DMS53 (cell line): ENCODE results near the gene FCHSD1.

Experiments used
- DNase-seq: peaks from one replicate; lab custom pipeline; 2025; lab: John Stamatoyannopoulos, UW

FCHSD1 gene

GRCh38 chr5:141672841-141673813 lies 21.9 kb upstream of the FCHSD1 start:
- no peak for DNase-seq

GRCh38 chr5:141672071-141672840 lies 21.0 kb upstream of the FCHSD1 start:
- DNase-seq = no peak

DNA sequence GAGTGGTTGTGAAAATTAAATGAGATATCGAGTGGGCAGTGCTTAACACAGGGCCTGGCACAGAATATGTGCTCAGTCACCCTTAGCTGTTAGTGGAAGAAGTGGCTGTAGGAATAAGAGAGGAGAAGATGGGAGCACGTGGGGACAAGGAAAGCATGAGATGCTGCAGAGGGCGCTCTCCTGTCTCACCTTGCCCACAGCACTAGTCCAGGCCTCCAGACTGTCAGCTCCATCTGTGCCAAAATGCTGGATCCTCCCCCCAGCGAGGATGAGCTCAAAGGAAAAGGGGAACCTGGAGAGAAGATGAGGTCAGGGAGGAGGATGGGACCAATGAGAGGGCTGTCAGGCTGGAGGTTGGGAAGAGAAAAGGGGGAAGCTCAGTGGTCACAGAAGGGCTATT lies 18.3 kb upstream of the FCHSD1 start:
- no peak for DNase-seq

- no peak for DNase-seq
Measured at GRCh38 chr5:141668601-141669265, 17.5 kb upstream of the FCHSD1 start.

- no peak for DNase-seq
Measured at GRCh38 chr5:141665995-141666940, 15.1 kb upstream of the FCHSD1 start.

- DNase-seq = peak; percentile 80
Measured at GRCh38 chr5:141664733-141665461, 13.7 kb upstream of the FCHSD1 start.

DNA sequence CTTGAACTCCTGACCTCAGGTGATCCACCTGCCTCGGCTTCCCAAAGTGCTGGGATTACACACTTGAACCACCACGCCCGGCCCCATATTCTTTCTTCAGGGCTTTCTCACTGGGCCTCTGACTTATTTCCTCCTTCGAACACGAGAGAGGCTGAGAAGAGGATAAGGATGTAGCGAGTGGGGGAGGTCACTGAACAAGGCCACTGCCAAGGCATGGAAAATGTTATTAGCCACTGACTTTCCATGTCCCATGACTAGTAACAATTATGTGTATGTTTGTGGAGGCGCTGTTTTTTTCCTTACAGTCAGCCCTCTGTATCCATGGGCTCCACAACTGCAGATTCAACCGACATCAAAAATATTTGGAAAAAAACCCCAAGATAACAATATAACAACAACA lies 12.3 kb upstream of the FCHSD1 start:
- no peak for DNase-seq

DNA sequence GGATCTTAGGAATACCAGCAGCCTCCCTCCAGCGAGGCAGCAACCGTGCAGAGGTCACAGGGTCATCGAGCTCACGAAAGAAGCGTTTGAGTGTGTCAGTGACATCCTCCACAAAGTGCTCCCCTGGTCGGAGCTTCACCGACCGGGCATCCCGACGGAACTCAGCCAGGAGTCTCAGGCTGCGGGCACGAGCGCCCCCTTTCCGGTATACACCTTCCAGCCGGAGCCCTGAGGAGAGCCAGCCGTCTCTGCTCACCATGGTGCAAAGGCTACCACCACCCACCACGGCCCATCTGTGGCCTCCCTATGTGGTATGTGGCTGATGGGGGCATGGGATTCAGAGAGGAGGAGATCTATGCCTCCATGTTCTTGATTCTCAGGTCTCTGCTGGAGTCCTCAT lies 10.8 kb upstream of the FCHSD1 start:
- no peak for DNase-seq

GRCh38 chr5:141657937-141658545 lies 6.8 kb upstream of the FCHSD1 start:
- DNase-seq = peak; percentile 82

DNA sequence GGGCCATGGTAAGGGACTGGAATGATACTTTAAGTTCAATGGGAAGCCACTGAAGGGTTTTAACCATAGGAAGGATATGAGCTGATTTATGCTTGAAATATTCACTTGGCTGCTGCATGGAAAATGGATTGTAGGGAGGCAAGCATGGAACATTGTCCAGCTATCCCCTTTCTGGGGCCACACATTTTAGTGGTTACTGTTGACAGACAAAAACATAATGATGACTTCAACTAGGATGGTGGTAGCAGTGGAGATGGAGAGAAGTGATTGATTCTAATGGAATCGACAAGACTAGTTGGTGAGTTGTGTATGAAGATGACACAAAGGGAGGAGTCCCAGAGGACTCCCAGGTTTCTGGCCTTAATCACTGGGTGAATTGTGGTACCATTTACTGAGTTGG lies 6.2 kb upstream of the FCHSD1 start:
- no peak for DNase-seq

DNA sequence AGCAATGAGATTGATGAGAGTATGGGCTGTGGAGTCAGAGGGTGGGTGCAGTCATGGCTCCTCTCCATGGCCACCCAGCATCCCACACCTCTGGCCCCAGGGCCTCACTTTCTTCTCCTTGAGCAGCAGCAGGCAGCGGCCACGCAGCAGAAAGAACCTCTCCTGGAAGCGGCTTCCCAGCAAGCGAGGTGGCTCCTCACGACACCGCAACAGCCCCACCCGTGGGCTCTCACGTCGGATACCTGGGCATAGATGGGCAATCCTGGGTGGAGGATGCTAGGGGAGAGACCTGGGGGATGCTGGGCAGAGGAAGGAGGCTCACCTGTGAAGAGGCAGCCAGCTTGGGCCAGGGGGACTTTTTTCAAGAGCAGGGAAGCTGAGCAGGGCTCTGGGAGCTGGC lies 5.2 kb upstream of the FCHSD1 start:
- DNase-seq = no peak

- no peak for DNase-seq
Measured at GRCh38 chr5:141655020-141655419, 3.8 kb upstream of the FCHSD1 start.

DNA sequence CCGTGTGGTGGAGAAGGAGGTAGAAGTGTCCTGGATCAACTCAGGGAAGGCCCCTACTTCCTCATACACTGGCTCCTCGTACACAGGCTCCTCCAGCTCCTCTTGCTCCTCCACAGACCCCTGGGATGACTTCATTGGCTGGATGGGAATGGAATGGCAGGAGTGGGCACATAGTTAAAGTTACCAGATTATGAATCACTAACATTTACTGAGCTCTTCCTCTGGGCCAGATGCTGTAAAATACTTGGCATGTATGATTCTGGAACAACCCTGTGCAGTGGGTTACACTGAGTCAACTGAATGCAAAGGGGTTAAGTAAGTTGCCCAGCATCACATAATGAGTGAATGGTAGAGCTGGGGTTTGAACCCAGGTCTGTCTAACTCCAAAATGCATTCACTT lies 3.1 kb upstream of the FCHSD1 start:
- no peak for DNase-seq

DNA sequence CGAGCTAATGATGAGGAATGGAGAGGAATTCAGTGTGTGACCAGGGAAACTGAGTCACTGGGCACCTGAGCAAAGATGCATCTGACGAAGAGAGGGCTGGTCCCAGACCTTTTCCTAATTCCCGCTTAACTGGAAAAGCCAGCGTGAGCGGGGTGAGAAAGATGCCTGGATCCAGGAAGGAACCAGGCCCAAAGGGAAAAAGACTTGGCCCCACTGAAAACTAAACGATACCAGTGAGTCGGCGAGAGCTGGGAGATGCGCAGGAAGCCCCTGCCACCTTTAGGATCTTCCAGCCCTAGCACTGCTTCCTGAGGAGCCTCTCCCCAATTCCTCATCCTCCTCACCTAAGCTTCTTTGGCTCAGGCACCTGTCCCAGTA lies 499 bp upstream of the FCHSD1 start:
- peak; percentile 63 for DNase-seq

GRCh38 chr5:141649972-141650371 lies 1.2 kb downstream of the FCHSD1 start:
- no peak for DNase-seq

DNA sequence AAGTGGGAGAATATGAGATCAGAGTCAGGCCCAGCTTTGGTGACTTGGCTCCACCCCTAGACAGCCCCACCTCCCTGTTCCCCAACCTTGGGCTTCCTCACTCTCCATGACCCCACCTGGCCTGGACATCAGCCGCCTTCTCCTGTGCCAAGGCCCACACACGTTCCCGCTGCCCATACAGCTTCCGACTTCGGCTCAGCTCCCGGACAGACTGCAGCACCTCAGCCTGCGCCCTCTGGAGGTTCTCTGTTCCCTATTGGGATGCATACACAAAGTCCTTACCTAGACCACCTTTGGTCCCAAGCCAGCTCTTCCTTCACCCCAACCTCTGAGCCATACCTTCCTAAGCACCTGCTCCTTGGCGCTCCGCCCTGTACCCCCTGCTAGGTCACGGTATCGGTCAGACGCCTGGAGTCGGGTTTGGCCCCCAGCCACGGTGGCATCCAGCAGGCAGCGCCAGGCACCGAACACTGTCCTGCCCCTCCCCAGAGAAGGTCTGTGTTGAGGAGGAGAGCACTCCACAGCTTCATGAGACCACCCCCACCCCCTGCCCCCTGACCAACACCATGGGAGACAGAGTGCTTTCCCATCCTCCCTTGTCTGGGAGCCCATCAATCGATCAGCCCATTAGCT lies 2.0 kb downstream of the FCHSD1 start:
- no peak for DNase-seq

GRCh38 chr5:141647851-141648250 lies 3.4 kb downstream of the FCHSD1 start:
- DNase-seq = no peak

GRCh38 chr5:141647242-141647641 lies 4.0 kb downstream of the FCHSD1 start:
- DNase-seq = no peak

DNA sequence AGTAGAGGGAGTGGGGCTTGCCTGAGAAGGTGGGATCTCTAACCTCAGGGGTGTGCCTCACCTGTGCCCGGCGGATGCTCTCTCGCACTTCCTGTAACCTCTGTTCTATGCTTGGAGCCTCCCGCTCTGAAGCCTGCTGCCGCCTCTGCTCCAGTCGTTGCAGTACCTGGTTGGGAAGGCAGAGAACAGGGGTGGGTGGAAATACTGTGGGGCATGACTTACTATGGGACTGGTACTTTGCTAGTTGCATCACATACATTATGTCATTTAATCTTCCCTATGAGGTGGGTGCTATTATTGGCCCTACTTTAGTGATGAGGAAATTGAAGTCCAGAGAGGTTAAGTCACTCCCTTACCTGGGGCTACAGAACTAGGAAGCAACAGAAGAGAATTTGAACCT lies 5.2 kb downstream of the FCHSD1 start:
- no peak for DNase-seq
